WTC11 (cell line): Measurements from ENCODE around the gene EIF1B. TPM values are rescaled to one million over a fixed set of nuclear protein-coding genes. Genes with fewer than 3 reads are reported as not detected.

Experiments used
- ATAC-seq: fragments of 200-7000 bp; cut with Tn5 transposase; 2 replicates; pipeline ENCODE4 v1.10.0; 2021; ENCODE audit warnings: mild to moderate bottlenecking, moderate library complexity
- CTCF ChIA-PET: fragments of 300-600 bp; sonication (Branson Sonifier 250); formaldehyde crosslinking; loops from one replicate; lab custom pipeline; 2021; ENCODE audit warnings: antibody characterized with exemption; lab: Charles Lee
- POLR2A ChIA-PET: fragments of 350-600 bp; sonication (Branson Sonifier 250); formaldehyde crosslinking; loops from one replicate; lab custom pipeline; 2021; ENCODE audit warnings: antibody characterized with exemption; lab: Charles Lee
- DNase-seq: peaks from one replicate; pipeline ENCODE4 v3.0.0; 2021; ENCODE audit warnings: low spot score
- H3K27ac Mint-ChIP-seq: 2 replicates; pipeline ENCODE4 v1.8.0; 2021; ENCODE audit warnings: mixed read lengths
- H3K27me3 Mint-ChIP-seq: 2 replicates; pipeline ENCODE4 v1.8.0; 2021; ENCODE audit warnings: low read depth, mild to moderate bottlenecking, moderate library complexity, mixed read lengths
- H3K36me3 Mint-ChIP-seq: 2 replicates; pipeline ENCODE4 v1.8.0; 2021; ENCODE audit warnings: mixed read lengths
- H3K4me1 Mint-ChIP-seq: 2 replicates; pipeline ENCODE4 v1.8.0; 2022; ENCODE audit warnings: mixed read lengths
- H3K4me3 Mint-ChIP-seq: 2 replicates; pipeline ENCODE4 v1.8.0; 2021; ENCODE audit warnings: mild to moderate bottlenecking, moderate library complexity, mixed read lengths
- H3K9me3 Mint-ChIP-seq: 2 replicates; pipeline ENCODE4 v1.8.0; 2021; ENCODE audit warnings: mixed read lengths
- ATF2 ChIP-seq: sonication (generic); formaldehyde crosslinking; IDR thresholded peaks from 2 replicates; pipeline ENCODE4 v1.8.1; 2022; ENCODE audit warnings: low read depth, missing genetic modification reagents, borderline replicate concordance
- CDX4 ChIP-seq: fragments of 250-450 bp; sonication (Bioruptor Pico); IDR thresholded peaks from 2 replicates; pipeline ENCODE4 v1.9.0; 2021; ENCODE audit warnings: moderate library complexity, mild to moderate bottlenecking, inconsistent platforms, borderline replicate concordance
- CREM ChIP-seq: sonication (generic); formaldehyde crosslinking; IDR thresholded peaks from 2 replicates; pipeline ENCODE4 v1.8.1; 2022; ENCODE audit warnings: mild to moderate bottlenecking, missing genetic modification reagents, moderate library complexity
- E2F1 ChIP-seq: sonication (generic); formaldehyde crosslinking; IDR thresholded peaks from 2 replicates; pipeline ENCODE4 v1.8.0; 2022; ENCODE audit warnings: mild to moderate bottlenecking, missing genetic modification reagents
- ELF4 ChIP-seq: sonication (generic); formaldehyde crosslinking; IDR thresholded peaks from 2 replicates; pipeline ENCODE4 v1.8.1; 2022; ENCODE audit warnings: low read depth, mild to moderate bottlenecking, moderate library complexity, missing genetic modification reagents
- FOXK1 ChIP-seq: sonication (generic); formaldehyde crosslinking; IDR thresholded peaks from 2 replicates; pipeline ENCODE4 v1.8.0; 2022; ENCODE audit warnings: mild to moderate bottlenecking, moderate library complexity, missing genetic modification reagents
- HMGXB4 ChIP-seq: sonication (generic); formaldehyde crosslinking; IDR thresholded peaks from 2 replicates; pipeline ENCODE4 v1.8.1; 2023; ENCODE audit warnings: mild to moderate bottlenecking, moderate library complexity, missing genetic modification reagents
- JAZF1 ChIP-seq: fragments of 250-450 bp; sonication (Bioruptor Pico); IDR thresholded peaks from 2 replicates; pipeline ENCODE4 v1.9.0; 2021; ENCODE audit warnings: moderate library complexity, mild to moderate bottlenecking, inconsistent platforms
- KAT7 ChIP-seq: sonication (generic); formaldehyde crosslinking; IDR thresholded peaks from 2 replicates; pipeline ENCODE4 v1.8.1; 2023; ENCODE audit warnings: missing genetic modification reagents, mild to moderate bottlenecking, borderline replicate concordance
- NFYB ChIP-seq: sonication (generic); formaldehyde crosslinking; conservative IDR thresholded peaks from 2 replicates; pipeline ENCODE4 v1.8.0; 2022; ENCODE audit warnings: low read depth, missing genetic modification reagents
- NR3C1 ChIP-seq: sonication (generic); formaldehyde crosslinking; conservative IDR thresholded peaks from 2 replicates; pipeline ENCODE4 v1.8.1; 2023; ENCODE audit warnings: low read depth, mild to moderate bottlenecking, missing genetic modification reagents
- RORB ChIP-seq: fragments of 250-450 bp; sonication (Bioruptor Pico); IDR thresholded peaks from 2 replicates; pipeline ENCODE4 v1.9.0; 2021; ENCODE audit warnings: mild to moderate bottlenecking
- USF2 ChIP-seq: sonication (generic); formaldehyde crosslinking; IDR thresholded peaks from 2 replicates; pipeline ENCODE4 v1.8.1; 2023; ENCODE audit warnings: mild to moderate bottlenecking, missing genetic modification reagents, moderate library complexity
- ZNF219 ChIP-seq: sonication (generic); formaldehyde crosslinking; IDR thresholded peaks from 2 replicates; pipeline ENCODE4 v1.8.0; 2023; ENCODE audit warnings: missing genetic modification reagents, mild to moderate bottlenecking, borderline replicate concordance
- ZNF281 ChIP-seq: sonication (generic); formaldehyde crosslinking; IDR thresholded peaks from 2 replicates; pipeline ENCODE4 v1.8.0; 2023; ENCODE audit warnings: mild to moderate bottlenecking, missing genetic modification reagents
- ZNF532 ChIP-seq: fragments of 250-450 bp; sonication (Bioruptor Pico); IDR thresholded peaks from 2 replicates; pipeline ENCODE4 v1.9.0; 2021; ENCODE audit warnings: mild to moderate bottlenecking, borderline replicate concordance
- ZNF671 ChIP-seq: fragments of 250-450 bp; sonication (Bioruptor Pico); IDR thresholded peaks from 2 replicates; pipeline ENCODE4 v1.8.0; 2021; ENCODE audit warnings: mild to moderate bottlenecking
- total RNA-seq: library from RNA; stranded (reverse); gene quantifications from 3 replicates; pipeline ENCODE4 v1.2.3, GENCODE V29; 2021

EIF1B gene
- total RNA-seq, 1 experiment from 2014 or later = 82.0 TPM

- ChIA-PET POLR2A (interaction anchor here (0.7 kb wide), 2 partner anchors 47 to 165 kb away, joined by 3 to 5 read pairs; no protein-coding TSS in a partner anchor), CTCF (no interaction called here)
- no peak overlapping the region for H3K27ac Mint-ChIP-seq
- H3K27me3 Mint-ChIP-seq = no peaks in the 10 kb centered on the region; the same call in 1 of the 2 replicates
- H3K9me3 Mint-ChIP-seq = no peaks in the 10 kb centered on the region; the same call in 1 of the 2 replicates
- DNase-seq (no peak), ATAC-seq (no peak)
- H3K36me3 Mint-ChIP-seq = no peaks in the 10 kb centered on the region
- no peak overlapping the region for H3K4me3 Mint-ChIP-seq
- no peaks in the 10 kb centered on the region for H3K4me1 Mint-ChIP-seq
- TF ChIP-seq JAZF1 (CRISPR knock-in tag) (no peak), ZNF281 (no peak), HMGXB4 (CRISPR knock-in tag) (no peak), ZNF532 (CRISPR knock-in tag) (no peak), ATF2 (no peak), ZNF219 (CRISPR knock-in tag) (no peak), E2F1 (CRISPR knock-in tag) (no peak), KAT7 (CRISPR knock-in tag) (no peak), USF2 (CRISPR knock-in tag) (no peak), NFYB (no peak), RORB (CRISPR knock-in tag) (no peak), NR3C1 (CRISPR knock-in tag) (no peak), ELF4 (CRISPR knock-in tag) (no peak), CDX4 (CRISPR knock-in tag) (no peak), CREM (CRISPR knock-in tag) (no peak), FOXK1 (CRISPR knock-in tag) (no peak), ZNF671 (CRISPR knock-in tag) (no peak)
Observed at GRCh38 chr3:40341671-40342070, 32.2 kb downstream of the EIF1B start.
